Dendritic cell treated with granulocyte-macrophage colony-stimulating factor and Interleukin-4, amounts not matched to agents 40 ng/mL and 50 ng/mL, for 4 days (primary cell): Measurements from ENCODE around the gene ZMYM5.
A peak's percentile ranks its signal among the peaks of the same experiment; 100 is the strongest.
"Not testable (repeated sequence)": the region's sequence is repeated elsewhere in the genome, so short reads cannot be mapped to it uniquely, and the experiment has no call there.

Source experiments
- H3K27ac Mint-ChIP-seq: one replicate; pipeline ENCODE4 v1.8.0; 2022; ENCODE audit warnings: mild to moderate bottlenecking, mixed read lengths
- H3K27me3 Mint-ChIP-seq: one replicate; pipeline ENCODE4 v1.8.0; 2022; ENCODE audit warnings: mild to moderate bottlenecking, mixed read lengths
- H3K36me3 Mint-ChIP-seq: one replicate; pipeline ENCODE4 v1.8.0; 2022; ENCODE audit warnings: low read depth, mixed read lengths
- H3K4me1 Mint-ChIP-seq: one replicate; pipeline ENCODE4 v1.8.0; 2022; ENCODE audit warnings: low read depth, mixed read lengths
- H3K4me3 Mint-ChIP-seq: one replicate; pipeline ENCODE4 v1.8.0; 2022; ENCODE audit warnings: mild to moderate bottlenecking, moderate library complexity, mixed read lengths
- H3K9me3 Mint-ChIP-seq: one replicate; pipeline ENCODE4 v1.8.0; 2022; ENCODE audit warnings: mixed read lengths
- intact Hi-C: fragments of 100-400 bp; cut with micrococcal nuclease; formaldehyde crosslinking; loops from one replicate; pipeline ENCODE4 v1.15.0; 2022

Gene ZMYM5

DNA sequence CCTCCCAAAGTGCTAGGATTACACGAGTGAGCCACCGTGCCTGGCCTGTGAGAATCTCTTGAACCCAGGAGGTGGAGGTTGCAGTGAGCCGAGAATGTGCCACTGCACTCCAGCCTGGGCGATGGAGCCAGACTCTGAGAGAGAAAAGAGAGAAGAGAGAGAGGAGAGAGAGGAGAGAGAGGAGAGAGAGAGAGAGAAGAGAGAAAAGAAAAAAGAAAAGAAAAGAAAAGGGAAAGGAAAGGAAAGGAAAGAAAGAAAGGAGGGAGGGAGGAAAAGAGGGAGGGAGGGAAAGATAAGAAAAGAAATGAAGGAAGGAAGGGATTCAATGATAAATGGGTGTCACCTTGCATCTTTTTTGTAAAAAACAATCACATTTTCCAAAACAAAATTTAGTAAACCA, 57.7 kb downstream of the ZMYM5 start:
- peaks cover 13% of the 10 kb centered on the region for H3K36me3 Mint-ChIP-seq

GRCh38 chr13:19795956-19796355, 67.5 kb downstream of the ZMYM5 start:
- peaks cover 6% of the 10 kb centered on the region for H3K36me3 Mint-ChIP-seq
- H3K9me3 Mint-ChIP-seq, result no peaks in the 10 kb centered on the region
- H3K4me3 Mint-ChIP-seq, result no peak overlapping the region
- H3K27ac Mint-ChIP-seq, result no peak overlapping the region
- no peaks in the 10 kb centered on the region for H3K27me3 Mint-ChIP-seq
- H3K4me1 Mint-ChIP-seq, result peaks cover 33% of the 10 kb centered on the region
- intact Hi-C loops, result no loop called here

More for the DNA sequence above, 57.7 kb downstream of the ZMYM5 start:
- no peaks in the 10 kb centered on the region for H3K9me3 Mint-ChIP-seq
- no peak overlapping the region for H3K4me3 Mint-ChIP-seq
- no peaks in the 10 kb centered on the region for H3K27me3 Mint-ChIP-seq
- no peak overlapping the region for H3K27ac Mint-ChIP-seq
- intact Hi-C loops, result no loop called here
- no peaks in the 10 kb centered on the region for H3K4me1 Mint-ChIP-seq

GRCh38 chr13:19794631-19795030, 68.8 kb downstream of the ZMYM5 start:
- H3K4me1 Mint-ChIP-seq, result peaks cover 39% of the 10 kb centered on the region
- no peak overlapping the region for H3K4me3 Mint-ChIP-seq
- no peaks in the 10 kb centered on the region for H3K27me3 Mint-ChIP-seq
- H3K9me3 Mint-ChIP-seq, result no peaks in the 10 kb centered on the region
- peaks cover 6% of the 10 kb centered on the region for H3K36me3 Mint-ChIP-seq
- intact Hi-C loops, result no loop called here
- peak overlapping the region; percentile 62 for H3K27ac Mint-ChIP-seq

GRCh38 chr13:19791953-19792537, 71.4 kb downstream of the ZMYM5 start:
- intact Hi-C loops, result no loop called here
- Mint-ChIP-seq H3K36me3 (no peaks in the 10 kb centered on the region), H3K9me3 (no peaks in the 10 kb centered on the region), H3K27me3 (no peaks in the 10 kb centered on the region), H3K27ac (no peak overlapping the region), H3K4me1 (peaks cover 39% of the 10 kb centered on the region), H3K4me3 (no peak overlapping the region)

DNA sequence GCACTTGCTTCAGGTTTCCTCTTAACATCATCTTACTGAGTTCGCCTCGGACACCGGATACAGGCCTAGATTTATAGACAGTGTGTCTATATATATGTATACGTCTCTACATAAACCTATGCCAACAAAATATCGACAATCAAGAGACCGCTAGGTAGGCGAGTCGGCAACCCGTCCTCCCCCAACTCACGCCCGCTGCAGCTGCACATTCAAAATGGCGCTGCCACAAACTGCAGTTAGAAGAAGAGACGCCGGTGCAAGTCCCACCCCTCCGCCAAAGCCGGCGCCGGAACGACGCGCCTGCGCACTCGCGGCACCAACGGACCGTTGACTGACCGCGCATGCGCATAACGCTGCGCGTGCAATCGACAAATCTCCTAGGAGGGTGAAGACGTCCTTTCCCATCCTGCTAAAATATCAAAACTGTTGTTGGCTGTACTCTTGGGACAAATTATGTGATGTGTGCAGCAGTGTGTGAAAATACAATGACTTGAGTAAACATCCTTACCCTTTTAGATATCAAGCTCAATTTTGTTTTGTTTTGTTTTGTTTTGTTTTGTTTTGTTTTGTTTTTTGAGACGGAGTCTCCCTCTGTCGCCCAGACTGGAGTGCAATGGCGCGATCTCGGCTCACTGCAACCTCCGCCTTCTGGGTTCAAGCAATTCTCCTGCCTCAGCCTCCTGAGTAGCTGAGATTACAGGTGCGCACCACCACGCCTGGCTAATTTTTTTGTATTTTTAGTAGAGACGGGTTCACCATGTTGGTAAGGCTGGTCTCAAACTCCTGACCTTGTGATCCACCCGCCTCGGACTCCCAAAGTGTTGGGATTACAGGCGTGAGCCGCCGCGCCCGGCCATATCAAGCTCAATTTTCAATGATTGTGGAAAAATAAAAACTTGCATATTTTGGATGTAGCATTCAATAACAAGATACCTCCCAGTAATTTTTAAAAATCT, 80.4 kb downstream of the ZMYM5 start, which contains the start of gene PSPC1:
TSS of gene PSPC1 (minus strand) at position 219 of the 956 bp plus-strand sequence. CDS start at position 31, 188 bp downstream.
- not testable (repeated sequence) for H3K4me1 Mint-ChIP-seq, H3K9me3 Mint-ChIP-seq, H3K27me3 Mint-ChIP-seq
- peaks cover 14% of the 10 kb centered on the region for H3K36me3 Mint-ChIP-seq
- intact Hi-C loops, result loop anchor here (2.0 to 5.0 kb wide), 3 partner anchors 82 to 384 kb away; no protein-coding TSS in a partner anchor
- peak within 1 kb of the TSS; percentile 96 for H3K27ac Mint-ChIP-seq
- H3K4me3 Mint-ChIP-seq, result peak within 1 kb of the TSS; percentile 95

DNA sequence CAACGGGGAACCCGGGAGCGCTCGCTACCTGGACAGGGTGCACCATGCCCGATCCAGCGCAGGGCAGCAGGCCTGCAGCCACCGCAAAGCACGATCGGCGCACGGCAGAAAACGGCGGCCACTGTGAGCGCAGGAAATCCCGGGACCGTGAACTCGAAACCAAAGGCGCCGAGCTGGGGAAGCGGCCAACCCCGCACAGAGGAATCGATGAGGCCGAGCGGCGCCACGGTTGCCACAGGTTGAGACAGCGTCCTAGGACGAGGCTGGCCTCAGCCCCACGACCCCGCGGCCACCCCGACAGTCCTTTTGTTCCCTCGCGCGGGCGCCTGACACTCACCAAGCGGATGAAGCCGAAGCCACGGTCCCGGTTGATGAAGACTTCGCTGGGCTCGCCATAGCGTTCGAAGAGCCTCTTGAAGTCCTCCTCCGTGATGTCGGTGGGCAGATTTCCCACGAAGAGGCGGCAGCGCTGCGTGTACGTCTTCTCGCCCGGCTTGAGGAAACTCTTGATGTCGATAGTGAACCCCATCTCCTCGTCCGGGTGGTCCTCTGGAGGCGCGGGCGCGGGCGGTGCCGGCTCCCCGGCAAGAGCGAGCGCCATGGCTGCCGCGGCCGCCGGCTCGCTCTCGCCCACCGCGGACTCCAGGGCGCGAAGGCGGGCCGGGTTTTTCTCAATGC, 81.3 kb downstream of the ZMYM5 start:
- no peaks in the 10 kb centered on the region for H3K27me3 Mint-ChIP-seq
- H3K4me1 Mint-ChIP-seq, result peaks cover 10% of the 10 kb centered on the region
- H3K36me3 Mint-ChIP-seq, result peaks cover 19% of the 10 kb centered on the region
- H3K9me3 Mint-ChIP-seq, result no peaks in the 10 kb centered on the region
- intact Hi-C loops, result loop anchor here (2.0 to 5.0 kb wide), 3 partner anchors 83 to 385 kb away; no protein-coding TSS in a partner anchor
- H3K27ac Mint-ChIP-seq, result peak overlapping the region; percentile 96
- H3K4me3 Mint-ChIP-seq, result peak overlapping the region; percentile 95

- intact Hi-C loops, result loop anchor here (5.0 kb wide), 1 partner anchor 386 kb away; no protein-coding TSS in a partner anchor
- Mint-ChIP-seq H3K27ac (peak overlapping the region; percentile 96), H3K9me3 (no peaks in the 10 kb centered on the region), H3K36me3 (peaks cover 20% of the 10 kb centered on the region), H3K4me3 (peak overlapping the region; percentile 95), H3K4me1 (peaks cover 10% of the 10 kb centered on the region), H3K27me3 (no peaks in the 10 kb centered on the region)
Observed at GRCh38 chr13:19781526-19781925, 81.9 kb downstream of the ZMYM5 start.

GRCh38 chr13:19780753-19781418, 82.6 kb downstream of the ZMYM5 start:
- not testable (repeated sequence) for H3K9me3 Mint-ChIP-seq, H3K27ac Mint-ChIP-seq, H3K27me3 Mint-ChIP-seq
- Mint-ChIP-seq H3K36me3 (peaks cover 26% of the 10 kb centered on the region), H3K4me1 (peaks cover 14% of the 10 kb centered on the region), H3K4me3 (peak overlapping the region; percentile 60)
- intact Hi-C loops, result loop anchor here (5.0 kb wide), 1 partner anchor 386 kb away; no protein-coding TSS in a partner anchor
